ELF-1 (cell line): ENCODE results near the gene ANXA5.

Experiments
- DNase-seq: peaks from one replicate; pipeline ENCODE4 v3.0.0-alpha.2; 2016; ENCODE audit warnings: low read depth, low spot score

Gene ANXA5

DNA sequence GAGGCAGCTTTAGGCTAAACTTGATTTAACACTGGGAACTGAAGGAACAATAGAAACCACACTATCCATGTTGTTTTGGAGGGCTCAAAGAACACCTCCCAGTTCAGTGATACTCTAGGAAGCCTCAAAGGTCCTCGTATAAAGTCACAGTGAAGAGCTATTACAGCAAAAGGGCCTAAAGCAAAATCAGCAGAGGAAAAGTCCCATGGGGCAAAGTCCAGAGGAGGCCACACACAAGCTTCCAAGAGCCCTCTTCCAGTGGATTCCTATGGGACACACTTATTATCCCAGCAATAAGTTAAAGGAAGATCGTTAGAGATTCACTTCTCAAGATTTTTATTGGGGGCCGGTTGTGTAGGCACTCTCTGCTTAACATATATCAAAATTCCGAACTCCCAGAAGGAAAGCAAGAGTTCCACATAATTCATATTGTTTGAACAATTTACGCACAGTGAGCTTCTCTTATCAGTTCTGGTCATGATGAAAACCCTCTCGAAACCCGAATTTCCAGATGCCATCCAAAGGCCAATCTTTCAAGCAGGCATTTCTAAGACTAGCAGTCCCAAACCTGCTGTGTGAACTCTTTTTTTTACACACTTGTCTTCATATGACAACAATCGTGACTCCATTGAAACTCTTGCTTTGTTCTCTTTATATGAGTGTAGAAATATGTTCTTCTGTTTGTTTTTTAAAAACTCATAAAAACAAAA is 53.7 kb downstream of the ANXA5 start:
- DNase-seq, result no peak

GRCh38 chr4:121642292-121642691 is 54.5 kb downstream of the ANXA5 start:
- no peak for DNase-seq

DNA sequence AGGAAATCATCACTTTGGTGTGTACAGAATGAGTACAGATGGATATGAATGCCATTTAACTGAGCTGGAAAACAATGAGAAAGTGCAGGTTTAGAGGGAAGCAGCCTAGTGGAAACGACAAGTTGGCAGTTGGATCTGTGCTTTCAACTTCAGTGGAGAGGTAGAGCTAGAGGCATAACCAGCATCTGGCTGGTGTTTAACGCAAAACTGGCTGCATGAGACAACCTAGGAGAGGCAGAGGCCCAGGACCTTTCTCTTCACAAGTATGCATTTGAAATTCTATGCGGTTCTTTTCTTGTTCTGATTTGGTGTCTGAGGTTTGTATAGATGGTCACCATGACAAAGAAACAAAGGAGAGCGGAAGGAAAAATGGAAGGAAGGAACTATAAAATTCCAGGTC is 63.1 kb downstream of the ANXA5 start:
- no peak for DNase-seq

DNA sequence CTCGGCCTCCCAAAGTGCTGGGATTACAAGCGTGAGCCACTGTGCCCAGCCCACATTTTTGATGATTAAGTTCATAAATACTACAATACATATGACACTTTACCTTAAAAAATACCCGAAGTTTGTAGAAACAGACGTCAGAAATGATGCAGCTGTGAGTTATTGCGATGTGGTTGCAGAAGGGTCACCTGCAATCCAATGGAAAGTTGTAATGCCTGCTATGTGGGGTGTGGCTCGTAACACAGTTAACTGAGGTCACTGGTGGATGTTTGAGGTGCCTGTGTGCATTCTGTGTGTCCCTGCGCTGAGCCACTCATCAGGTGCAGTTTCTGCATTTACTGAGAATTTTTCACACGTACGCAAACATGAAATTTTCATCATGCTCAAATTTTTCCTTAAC is 64.1 kb downstream of the ANXA5 start:
- DNase-seq, result no peak
